Neural progenitor cell (in vitro differentiated cells): Measurements from ENCODE around the gene CD46.

Experiments used
- EZH2 ChIP-seq: fragments of 200-600 bp; sonication (generic); IDR thresholded peaks from 2 replicates; pipeline ENCODE4 v1.6.1; 2017; ENCODE audit warnings: antibody characterized with exemption, mild to moderate bottlenecking, moderate library complexity
- TF ChIP-seq, protein P1 (sequence below): fragments of 200-600 bp; sonication (generic); IDR thresholded peaks from 2 replicates; pipeline ENCODE4 v1.5.1; 2017; ENCODE audit warnings: antibody characterized with exemption, mild to moderate bottlenecking

DNA sequence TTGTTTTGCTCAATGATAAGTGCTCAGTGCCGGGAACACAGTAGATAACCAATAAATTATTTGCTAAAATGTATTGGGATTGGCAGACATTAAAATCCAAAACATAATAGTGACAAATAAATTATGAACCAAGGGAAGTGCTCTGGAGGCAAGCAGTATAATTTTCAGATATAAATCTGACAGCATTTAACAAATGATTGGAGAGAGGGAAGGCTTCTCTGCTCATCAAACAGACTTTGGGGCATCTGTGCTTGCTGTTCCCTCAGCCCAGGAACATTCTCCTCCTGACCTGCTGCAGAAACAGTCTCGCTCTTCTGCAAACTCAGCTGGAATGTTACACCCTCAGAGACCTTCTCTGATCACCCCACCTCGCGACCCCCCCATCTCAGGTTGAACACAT is 2.2 kb downstream of the CD46 start:
- TF ChIP-seq, protein P1, sequence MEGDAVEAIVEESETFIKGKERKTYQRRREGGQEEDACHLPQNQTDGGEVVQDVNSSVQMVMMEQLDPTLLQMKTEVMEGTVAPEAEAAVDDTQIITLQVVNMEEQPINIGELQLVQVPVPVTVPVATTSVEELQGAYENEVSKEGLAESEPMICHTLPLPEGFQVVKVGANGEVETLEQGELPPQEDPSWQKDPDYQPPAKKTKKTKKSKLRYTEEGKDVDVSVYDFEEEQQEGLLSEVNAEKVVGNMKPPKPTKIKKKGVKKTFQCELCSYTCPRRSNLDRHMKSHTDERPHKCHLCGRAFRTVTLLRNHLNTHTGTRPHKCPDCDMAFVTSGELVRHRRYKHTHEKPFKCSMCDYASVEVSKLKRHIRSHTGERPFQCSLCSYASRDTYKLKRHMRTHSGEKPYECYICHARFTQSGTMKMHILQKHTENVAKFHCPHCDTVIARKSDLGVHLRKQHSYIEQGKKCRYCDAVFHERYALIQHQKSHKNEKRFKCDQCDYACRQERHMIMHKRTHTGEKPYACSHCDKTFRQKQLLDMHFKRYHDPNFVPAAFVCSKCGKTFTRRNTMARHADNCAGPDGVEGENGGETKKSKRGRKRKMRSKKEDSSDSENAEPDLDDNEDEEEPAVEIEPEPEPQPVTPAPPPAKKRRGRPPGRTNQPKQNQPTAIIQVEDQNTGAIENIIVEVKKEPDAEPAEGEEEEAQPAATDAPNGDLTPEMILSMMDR = no peak
- TF ChIP-seq EZH2 = no peak
